HCT116 (cell line): Measurements from ENCODE around the gene HHAT. TPM values are rescaled to one million over a fixed set of nuclear protein-coding genes. Genes with fewer than 3 reads are reported as not detected.

Experiments
- ATAC-seq: fragments of 200-7000 bp; cut with Tn5 transposase; 2 replicates; pipeline ENCODE4 v1.9.1; 2020; ENCODE audit warnings: mild to moderate bottlenecking, moderate library complexity
- BruUV-seq: library from RNA; stranded (reverse); fragments of 400-500 nt; replicated peaks from 2 replicates; lab custom pipeline; 2021; lab: Mats Ljungman, UMichigan
- CTCF ChIA-PET: fragments of 300-600 bp; sonication (Branson Sonifier 250); formaldehyde crosslinking; loops from one replicate; lab custom pipeline; 2021; ENCODE audit warnings: antibody characterized with exemption; lab: Charles Lee
- POLR2A ChIA-PET: fragments of 300-600, 350-600 bp; sonication (Branson Sonifier 250); formaldehyde crosslinking; loops from one replicate; lab custom pipeline; 2021; ENCODE audit warnings: antibody characterized with exemption; lab: Charles Lee
- RAD21 ChIA-PET, 2 experiments: fragments of 300-600 bp; sonication (Branson Sonifier 250); formaldehyde crosslinking; loops; one replicate each; lab custom pipeline; 2023; ENCODE audit warnings: low total read pairs in 2 of 2; ENCODE audit not compliant: uncharacterized antibody in 2 of 2, unreplicated experiment in 2 of 2, low non-redundant PET in 1 of 2; lab: Charles Lee
- DNase-seq: peaks from one replicate; pipeline ENCODE4 v3.0.0-alpha.2; 2010; ENCODE audit warnings: low read depth, low spot score
- H2AFZ ChIP-seq: fragments of 200-600 bp; shearing (Covaris generic), sonication (generic); 2 replicates; pipeline ENCODE4 v1.6.1; 2017; ENCODE audit warnings: low read depth, mixed run types, mixed read lengths, antibody characterized with exemption, low read length; ENCODE audit not compliant: poor library complexity, severe bottlenecking
- H3K27ac ChIP-seq: 2 replicates; pipeline ENCODE4 v1.5.1; 2012; ENCODE audit warnings: low read depth, low read length
- H3K27me3 ChIP-seq: fragments of 200-600 bp; sonication (generic); 2 replicates; pipeline ENCODE4 v1.6.1; 2016; ENCODE audit warnings: mixed run types, low read length, mixed read lengths; ENCODE audit not compliant: insufficient read depth
- H3K36me3 ChIP-seq, 2 experiments: fragments of 200-500 bp in 1 of 2; fragments of 200-600 bp in 1 of 2; sonication (Bioruptor generic) in 1 of 2; sonication (generic) in 1 of 2; 2 replicates each; pipeline versions ENCODE4 v1.5.1 to v1.6.1; 2014 to 2016; ENCODE audit warnings: low read length in 2 of 2, inconsistent platforms in 1 of 2, mixed read lengths in 1 of 2, mixed run types in 1 of 2; ENCODE audit not compliant: insufficient read depth in 2 of 2, control insufficient read depth in 1 of 2
- H3K4me1 ChIP-seq, 2 experiments: fragments of 200-600 bp in 1 of 2; sonication (generic) in 1 of 2; 2 replicates each; pipeline versions ENCODE4 v1.5.1 to v1.6.1; 2012 to 2017; ENCODE audit warnings: low read length in 2 of 2, inconsistent platforms in 1 of 2, mild to moderate bottlenecking in 1 of 2, mixed read lengths in 1 of 2, mixed run types in 1 of 2, moderate library complexity in 1 of 2; ENCODE audit not compliant: insufficient read depth in 2 of 2, control insufficient read depth in 1 of 2
- H3K4me2 ChIP-seq: fragments of 200-600 bp; sonication (generic); 2 replicates; pipeline ENCODE4 v1.6.1; 2017; ENCODE audit warnings: mixed run types, low read length, mixed read lengths
- H3K4me3 ChIP-seq, 2 experiments: fragments of 200-600 bp in 1 of 2; sonication (generic) in 1 of 2; replicated peaks in 1 of 2; 2 replicates each; pipeline ENCODE4 v1.5.1; 2011 to 2016; ENCODE audit warnings: low read length in 2 of 2, control low read depth in 1 of 2, low read depth in 1 of 2, mild to moderate bottlenecking in 1 of 2, mixed read lengths in 1 of 2, mixed run types in 1 of 2
- H3K79me2 ChIP-seq: fragments of 200-600 bp; sonication (generic); 2 replicates; pipeline ENCODE4 v1.6.1; 2017; ENCODE audit warnings: mild to moderate bottlenecking, mixed run types, low read length, moderate library complexity, mixed read lengths; ENCODE audit not compliant: insufficient read depth
- H3K9ac ChIP-seq: fragments of 200-600 bp; sonication (generic); 2 replicates; pipeline ENCODE4 v1.6.1; 2016; ENCODE audit warnings: low read length, mixed read lengths
- H3K9me2 ChIP-seq: fragments of 200-600 bp; sonication (generic), shearing (Covaris generic); 2 replicates; pipeline ENCODE4 v1.6.1; 2017; ENCODE audit warnings: mixed run types, mild to moderate bottlenecking, moderate library complexity; ENCODE audit not compliant: insufficient read depth
- H3K9me3 ChIP-seq, 2 experiments: fragments of 200-500 bp in 1 of 2; fragments of 200-600 bp in 1 of 2; sonication (Bioruptor generic) in 1 of 2; sonication (generic) in 1 of 2; 2 replicates each; pipeline ENCODE4 v1.6.1; 2014 to 2017; ENCODE audit warnings: low read length in 2 of 2, mixed read lengths in 2 of 2, inconsistent platforms in 1 of 2, low read depth in 1 of 2, mild to moderate bottlenecking in 1 of 2, mixed run types in 1 of 2, moderate library complexity in 1 of 2; ENCODE audit not compliant: control insufficient read depth in 1 of 2, insufficient read depth in 1 of 2
- H4K20me1 ChIP-seq: fragments of 200-600 bp; sonication (generic), shearing (Covaris generic); 2 replicates; pipeline ENCODE4 v1.6.1; 2017; ENCODE audit warnings: mixed run types, mild to moderate bottlenecking, moderate library complexity; ENCODE audit not compliant: insufficient read depth
- CBX3 ChIP-seq: IDR thresholded peaks from 2 replicates; pipeline ENCODE4 v1.6.1; 2012; ENCODE audit warnings: low read depth
- EGR1 ChIP-seq: IDR thresholded peaks from 2 replicates; pipeline ENCODE4 v1.6.1; 2012; ENCODE audit warnings: low read depth
- ELF1 ChIP-seq: IDR thresholded peaks from 2 replicates; pipeline ENCODE4 v1.6.1; 2012; ENCODE audit warnings: low read depth, borderline replicate concordance
- EZH2 ChIP-seq: fragments of 200-600 bp; sonication (generic); IDR thresholded peaks from 2 replicates; pipeline ENCODE4 v1.6.1; 2017; ENCODE audit warnings: antibody characterized with exemption, mixed run types
- EZH2phosphoT487 ChIP-seq: fragments of 200-600 bp; IDR thresholded peaks from 2 replicates; pipeline ENCODE4 v1.6.1; 2018; ENCODE audit warnings: antibody characterized with exemption, borderline replicate concordance
- FOSL1 ChIP-seq: IDR thresholded peaks from 2 replicates; pipeline ENCODE4 v1.6.1; 2012; ENCODE audit warnings: low read depth
- JUND ChIP-seq: IDR thresholded peaks from 2 replicates; pipeline ENCODE4 v1.6.1; 2012
- RAD21 ChIP-seq: IDR thresholded peaks from 2 replicates; pipeline ENCODE4 v1.6.1; 2012; ENCODE audit warnings: low read depth, mild to moderate bottlenecking
- SP1 ChIP-seq: IDR thresholded peaks from 2 replicates; pipeline ENCODE4 v1.6.1; 2012; ENCODE audit warnings: low read depth
- YY1 ChIP-seq: IDR thresholded peaks from 2 replicates; pipeline ENCODE4 v1.6.1; 2011; ENCODE audit warnings: low read length, low read depth, moderate library complexity, mild to moderate bottlenecking; ENCODE audit not compliant: insufficient replicate concordance; ENCODE audit errors: extremely low read depth
- ZBTB33 ChIP-seq: IDR thresholded peaks from 2 replicates; pipeline ENCODE4 v1.6.1; 2011; ENCODE audit warnings: mild to moderate bottlenecking, low read length, moderate library complexity; ENCODE audit not compliant: insufficient replicate concordance; ENCODE audit errors: extremely low read depth
- intact Hi-C: fragments of 100-400 bp; cut with micrococcal nuclease; formaldehyde crosslinking; loops from 2 replicates; pipeline ENCODE4 v1.10.0; 2022
- total RNA-seq: library from RNA; stranded (reverse); gene quantifications from one replicate; pipeline ENCODE4 v1.2.1, GENCODE V29; 2021; ENCODE audit not compliant: unreplicated experiment
- TF ChIP-seq, protein P1 (sequence below), 3 experiments: fragments of 200-600 bp in 1 of 3; sonication (generic) in 1 of 3; IDR thresholded peaks in 2 of 3; conservative IDR thresholded peaks in 1 of 3; 2 replicates each; pipeline ENCODE4 v1.5.1; 2012 to 2017; ENCODE audit warnings: low read depth in 2 of 3, low read length in 2 of 3, antibody characterized with exemption in 1 of 3, borderline replicate concordance in 1 of 3, control low read depth in 1 of 3, mild to moderate bottlenecking in 1 of 3, mixed read lengths in 1 of 3, mixed run types in 1 of 3, moderate library complexity in 1 of 3; ENCODE audit not compliant: insufficient read depth in 1 of 3

Gene HHAT
- total RNA-seq, 1 experiment from 2014 or later: 2.7 TPM

- TF ChIP-seq SP1 (no peak), CBX3 (no peak), JUND (no peak), FOSL1 (no peak)
- TF ChIP-seq, all 23 proteins: peak for 0
Observed at GRCh38 chr1:210407887-210408252, 79.2 kb downstream of the HHAT start (continued).

DNA sequence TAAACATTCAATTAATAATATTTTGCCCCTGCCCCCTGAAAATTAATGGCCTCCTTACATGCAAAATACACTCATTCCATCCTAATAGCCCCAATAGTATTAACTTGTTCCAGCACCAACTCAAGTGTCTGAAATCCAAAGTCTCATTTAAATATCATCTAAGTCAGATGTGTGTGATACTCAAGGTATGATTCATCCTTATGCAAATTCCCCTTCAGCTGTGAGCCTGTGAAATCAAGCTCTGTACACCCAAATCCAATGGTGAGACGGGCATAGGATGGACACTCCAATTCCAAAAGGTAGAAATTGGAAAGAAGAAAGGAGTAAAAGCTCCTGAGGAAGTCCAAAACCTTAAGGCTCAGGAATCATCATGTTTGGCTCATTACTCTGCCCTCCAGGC lies 83.5 kb downstream of the HHAT start:
- Histone ChIP-seq H3K4me1 (no peaks in the 10 kb centered on the region), H4K20me1 (no peaks in the 10 kb centered on the region), H3K4me3 (no peak overlapping the region), H3K4me2 (no peak overlapping the region), H2AFZ (no peak overlapping the region), H3K9me2 (no peaks in the 10 kb centered on the region), H3K27me3 (no peaks in the 10 kb centered on the region), H3K79me2 (no peaks in the 10 kb centered on the region), H3K27ac (no peak overlapping the region), H3K9me3 (no peaks in the 10 kb centered on the region), H3K36me3 (no peaks in the 10 kb centered on the region), H3K9ac (no peak overlapping the region)
- ChIA-PET POLR2A (no interaction called here), RAD21 (no interaction called here), CTCF (no interaction called here)
- ATAC-seq (no peak), DNase-seq (no peak)
- intact Hi-C loops: no loop called here
- no TSS peak for BruUV-seq
- TF ChIP-seq JUND (no peak), EGR1 (no peak), EZH2 (no peak), CBX3 (no peak), ELF1 (no peak), FOSL1 (no peak), EZH2phosphoT487 (no peak), RAD21 (no peak)

DNA sequence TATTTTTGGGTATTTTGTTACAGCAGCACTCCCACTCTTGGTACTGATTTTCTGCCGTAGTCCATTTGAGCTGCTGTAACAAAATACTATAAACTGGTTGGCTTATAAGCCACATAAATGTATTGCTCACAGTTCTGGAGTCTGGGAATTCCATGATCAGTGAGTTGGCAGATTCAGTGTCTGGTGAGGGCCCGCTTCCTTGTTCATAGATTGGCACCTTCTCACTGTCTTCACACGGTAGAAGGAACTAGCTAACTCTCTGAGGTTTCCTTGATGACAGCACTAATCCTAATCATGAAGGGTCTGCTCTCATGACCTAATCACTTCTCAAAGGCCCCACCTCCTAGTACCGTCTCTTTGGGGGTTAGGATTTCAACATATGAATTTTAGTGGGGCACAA lies 85.2 kb downstream of the HHAT start:
- POLR2A ChIA-PET: no interaction called here
- intact Hi-C loops: no loop called here
- Histone ChIP-seq H3K4me1 (no peaks in the 10 kb centered on the region), H4K20me1 (no peaks in the 10 kb centered on the region), H3K9me3 (no peaks in the 10 kb centered on the region), H3K9me2 (no peaks in the 10 kb centered on the region), H3K36me3 (no peaks in the 10 kb centered on the region), H3K27me3 (no peaks in the 10 kb centered on the region), H3K79me2 (no peaks in the 10 kb centered on the region), H3K27ac (no peak overlapping the region), H3K4me3 (no peak overlapping the region), H2AFZ (no peak overlapping the region), H3K9ac (no peak overlapping the region), H3K4me2 (no peak overlapping the region)
- CTCF ChIA-PET: no interaction called here
- RAD21 ChIA-PET: no interaction called here
- BruUV-seq: no TSS peak
- no peak for DNase-seq
- ATAC-seq: no peak
- TF ChIP-seq ZBTB33 (no peak), CBX3 (no peak), ELF1 (no peak), EGR1 (no peak), SP1 (no peak), YY1 (no peak), EZH2phosphoT487 (no peak), JUND (no peak)
- TF ChIP-seq, protein P1, sequence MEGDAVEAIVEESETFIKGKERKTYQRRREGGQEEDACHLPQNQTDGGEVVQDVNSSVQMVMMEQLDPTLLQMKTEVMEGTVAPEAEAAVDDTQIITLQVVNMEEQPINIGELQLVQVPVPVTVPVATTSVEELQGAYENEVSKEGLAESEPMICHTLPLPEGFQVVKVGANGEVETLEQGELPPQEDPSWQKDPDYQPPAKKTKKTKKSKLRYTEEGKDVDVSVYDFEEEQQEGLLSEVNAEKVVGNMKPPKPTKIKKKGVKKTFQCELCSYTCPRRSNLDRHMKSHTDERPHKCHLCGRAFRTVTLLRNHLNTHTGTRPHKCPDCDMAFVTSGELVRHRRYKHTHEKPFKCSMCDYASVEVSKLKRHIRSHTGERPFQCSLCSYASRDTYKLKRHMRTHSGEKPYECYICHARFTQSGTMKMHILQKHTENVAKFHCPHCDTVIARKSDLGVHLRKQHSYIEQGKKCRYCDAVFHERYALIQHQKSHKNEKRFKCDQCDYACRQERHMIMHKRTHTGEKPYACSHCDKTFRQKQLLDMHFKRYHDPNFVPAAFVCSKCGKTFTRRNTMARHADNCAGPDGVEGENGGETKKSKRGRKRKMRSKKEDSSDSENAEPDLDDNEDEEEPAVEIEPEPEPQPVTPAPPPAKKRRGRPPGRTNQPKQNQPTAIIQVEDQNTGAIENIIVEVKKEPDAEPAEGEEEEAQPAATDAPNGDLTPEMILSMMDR (IDR thresholded peaks at IDR 0.05 in 2 of 3, conservative IDR thresholded peaks at IDR 0.05 in 1 of 3; ENCODE audit: borderline replicate concordance in 1 of 3, insufficient read depth in 1 of 3, low read depth in 2 of 3, low read length in 2 of 3): no peak
